ENCODE data around the gene THAP11.
A peak's percentile ranks its signal among the peaks of the same experiment; 100 is the strongest.
"Not testable (repeated sequence)": the region's sequence is repeated elsewhere in the genome, so short reads cannot be mapped to it uniquely, and the experiment has no call there.

Gene THAP11

GRCh38 chr16:67833415-67834241 lies 8.5 kb upstream of the THAP11 start:
- no peak for TF ChIP-seq CTCF (IDR thresholded peaks at IDR 0.05; ENCODE audit: low read length)
- TF ChIP-seq EZH2 (IDR thresholded peaks at IDR 0.05; ENCODE audit: borderline replicate concordance, low read length) = no peak
- Histone ChIP-seq H3K9me2 (ENCODE audit: low read depth, low read length) (no peaks in the 10 kb centered on the region), H3K27me3 (ENCODE audit: insufficient read depth, low read length) (no peaks in the 10 kb centered on the region), H3K9ac (ENCODE audit: low read length) (peak overlapping the region; percentile 80), H3K4me3 (ENCODE audit: low read depth, low read length, poor library complexity, severe bottlenecking) (peak overlapping the region; percentile 78), H3K27ac (ENCODE audit: low read depth, low read length, poor library complexity, severe bottlenecking) (no peak overlapping the region), H3K4me2 (ENCODE audit: low read length) (peak overlapping the region; percentile 100), H3K79me2 (ENCODE audit: insufficient read depth, low read length) (0 out of 2 replicates have a peak, but pooled peaks cover 3% of the 10 kb centered on the region), H3K9me3 (ENCODE audit: low read length) (no peaks in the 10 kb centered on the region), H2AFZ (ENCODE audit: low read length) (no peak overlapping the region), H4K20me1 (ENCODE audit: insufficient read depth, low read length) (no peaks in the 10 kb centered on the region), H3K4me1 (ENCODE audit: insufficient read depth, low read length, severe bottlenecking) (peaks cover 18% of the 10 kb centered on the region), H3F3A (ENCODE audit: insufficient read depth, low read length) (no peaks in the 10 kb centered on the region), H3K36me3 (ENCODE audit: insufficient read depth, low read length) (peaks cover 34% of the 10 kb centered on the region; the same call in 1 of the 2 replicates)

DNA sequence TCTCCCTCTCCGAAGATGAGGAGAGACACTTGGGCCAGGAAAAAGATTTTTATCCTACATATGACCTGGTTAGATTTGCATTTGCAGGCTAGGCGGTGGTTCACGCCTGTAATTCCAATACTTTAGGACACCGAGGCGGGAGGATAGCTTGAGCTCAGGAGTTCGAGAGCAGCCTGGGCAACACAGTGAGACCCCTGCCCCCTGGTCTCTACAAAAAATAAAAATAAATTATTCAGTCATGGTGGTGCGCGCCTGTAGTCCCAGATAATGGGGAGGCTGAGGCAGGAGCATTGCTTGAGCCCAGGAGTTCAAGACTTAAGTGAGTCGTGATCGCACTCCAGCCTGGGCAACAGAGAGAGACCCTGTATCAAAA lies 7.9 kb upstream of the THAP11 start:
- Histone ChIP-seq H3F3A (ENCODE audit: insufficient read depth, low read length) (no peaks in the 10 kb centered on the region), H3K4me1 (ENCODE audit: insufficient read depth, low read length, severe bottlenecking) (peaks cover 18% of the 10 kb centered on the region), H4K20me1 (ENCODE audit: insufficient read depth, low read length) (no peaks in the 10 kb centered on the region), H3K4me3 (ENCODE audit: low read depth, low read length, poor library complexity, severe bottlenecking) (peak overlapping the region; percentile 78), H3K9ac (ENCODE audit: low read length) (peak overlapping the region; percentile 80; the same call in 1 of the 2 replicates), H2AFZ (ENCODE audit: low read length) (no peak overlapping the region), H3K9me2 (ENCODE audit: low read depth, low read length) (no peaks in the 10 kb centered on the region), H3K36me3 (ENCODE audit: insufficient read depth, low read length) (peaks cover 28% of the 10 kb centered on the region; the same call in 1 of the 2 replicates), H3K4me2 (ENCODE audit: low read length) (peak overlapping the region; percentile 100), H3K79me2 (ENCODE audit: insufficient read depth, low read length) (0 out of 2 replicates have a peak, but pooled peaks cover 3% of the 10 kb centered on the region), H3K9me3 (ENCODE audit: low read length) (no peaks in the 10 kb centered on the region), H3K27me3 (ENCODE audit: insufficient read depth, low read length) (no peaks in the 10 kb centered on the region), H3K27ac (ENCODE audit: low read depth, low read length, poor library complexity, severe bottlenecking) (no peak overlapping the region)
- TF ChIP-seq CTCF (IDR thresholded peaks at IDR 0.05; ENCODE audit: low read length) (no peak), EZH2 (IDR thresholded peaks at IDR 0.05; ENCODE audit: borderline replicate concordance, low read length) (no peak)

- not testable (repeated sequence) for H2AFZ ChIP-seq (ENCODE audit: low read length); H3K9me3 ChIP-seq (ENCODE audit: low read length); H3K27ac ChIP-seq (ENCODE audit: low read depth, low read length, poor library complexity, severe bottlenecking); H3K4me2 ChIP-seq (ENCODE audit: low read length); H4K20me1 ChIP-seq (ENCODE audit: insufficient read depth, low read length); H3K27me3 ChIP-seq (ENCODE audit: insufficient read depth, low read length); H3F3A ChIP-seq (ENCODE audit: insufficient read depth, low read length); H3K79me2 ChIP-seq (ENCODE audit: insufficient read depth, low read length); H3K4me3 ChIP-seq (ENCODE audit: low read depth, low read length, poor library complexity, severe bottlenecking); H3K9me2 ChIP-seq (ENCODE audit: low read depth, low read length); H3K9ac ChIP-seq (ENCODE audit: low read length); H3K36me3 ChIP-seq (ENCODE audit: insufficient read depth, low read length)
- H3K4me1 ChIP-seq (ENCODE audit: insufficient read depth, low read length, severe bottlenecking) = peaks cover 22% of the 10 kb centered on the region
Measured at GRCh38 chr16:67837190-67837589, 4.9 kb upstream of the THAP11 start.

- no peaks in the 10 kb centered on the region for H4K20me1 ChIP-seq (ENCODE audit: insufficient read depth, low read length)
- peaks cover 16% of the 10 kb centered on the region for H3K4me1 ChIP-seq (ENCODE audit: insufficient read depth, low read length, severe bottlenecking)
- H2AFZ ChIP-seq (ENCODE audit: low read length) = no peak overlapping the region
- no peaks in the 10 kb centered on the region for H3F3A ChIP-seq (ENCODE audit: insufficient read depth, low read length)
- 0 out of 2 replicates have a peak, but pooled peaks cover 3% of the 10 kb centered on the region for H3K79me2 ChIP-seq (ENCODE audit: insufficient read depth, low read length)
- H3K4me3 ChIP-seq (ENCODE audit: low read depth, low read length, poor library complexity, severe bottlenecking) = no peak overlapping the region
- no peak overlapping the region for H3K9ac ChIP-seq (ENCODE audit: low read length)
- H3K4me2 ChIP-seq (ENCODE audit: low read length) = no peak overlapping the region
- H3K36me3 ChIP-seq (ENCODE audit: insufficient read depth, low read length) = no peaks in the 10 kb centered on the region
- H3K9me3 ChIP-seq (ENCODE audit: low read length) = no peaks in the 10 kb centered on the region
- TF ChIP-seq EZH2 (IDR thresholded peaks at IDR 0.05; ENCODE audit: borderline replicate concordance, low read length) (no peak), CTCF (IDR thresholded peaks at IDR 0.05; ENCODE audit: low read length) (no peak)
- H3K9me2 ChIP-seq (ENCODE audit: low read depth, low read length) = no peaks in the 10 kb centered on the region
- H3K27me3 ChIP-seq (ENCODE audit: insufficient read depth, low read length) = no peaks in the 10 kb centered on the region
- H3K27ac ChIP-seq (ENCODE audit: low read depth, low read length, poor library complexity, severe bottlenecking) = no peak overlapping the region
Measured at GRCh38 chr16:67837811-67838210, 4.3 kb upstream of the THAP11 start.

Data from OCI-LY1 (cell line).